CMK (cell line): ENCODE data around the gene ANKRD11.
"Not testable (repeated sequence)": the region's sequence is repeated elsewhere in the genome, so short reads cannot be mapped to it uniquely, and the experiment has no call there.

Experiments used
- DNase-seq: peaks from one replicate; pipeline ENCODE4 v3.0.0-alpha.2; 2010; ENCODE audit warnings: low read depth

Gene ANKRD11

DNA sequence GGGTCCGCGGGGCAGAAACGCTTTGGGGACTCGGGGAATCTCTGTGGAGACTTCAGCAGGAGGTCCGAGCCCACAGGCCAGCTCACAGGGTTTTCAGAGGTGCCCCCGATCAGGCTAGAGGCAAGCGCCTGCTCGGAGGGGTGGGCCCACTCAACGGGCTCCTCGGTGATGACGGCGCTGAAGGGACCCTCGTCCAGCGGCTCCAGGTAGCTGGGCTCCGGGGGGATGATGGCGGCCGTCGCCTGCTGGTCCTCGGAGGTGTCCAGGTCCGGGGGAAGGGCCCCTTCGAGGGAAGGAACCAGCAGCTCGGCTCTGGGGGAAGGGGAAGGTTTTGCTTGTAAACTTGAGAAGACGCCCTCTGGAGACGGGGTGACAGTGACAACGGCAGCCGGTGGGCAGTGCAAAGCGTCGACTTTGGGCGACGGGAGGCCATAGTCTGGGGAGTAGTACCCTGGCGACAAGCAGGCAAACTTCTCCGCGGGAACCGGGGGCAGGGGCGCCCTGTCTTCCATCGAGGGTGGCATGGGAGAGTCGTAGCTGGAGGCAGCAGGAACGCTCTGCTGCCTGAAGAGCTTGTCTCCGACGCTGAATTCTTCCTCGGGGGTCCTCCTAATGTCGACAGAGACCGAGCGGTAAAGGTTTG, 209.7 kb downstream of the ANKRD11 start:
- DNase-seq: no peak

GRCh38 chr16:89279666-89280481, 210.5 kb downstream of the ANKRD11 start:
- no peak for DNase-seq

DNA sequence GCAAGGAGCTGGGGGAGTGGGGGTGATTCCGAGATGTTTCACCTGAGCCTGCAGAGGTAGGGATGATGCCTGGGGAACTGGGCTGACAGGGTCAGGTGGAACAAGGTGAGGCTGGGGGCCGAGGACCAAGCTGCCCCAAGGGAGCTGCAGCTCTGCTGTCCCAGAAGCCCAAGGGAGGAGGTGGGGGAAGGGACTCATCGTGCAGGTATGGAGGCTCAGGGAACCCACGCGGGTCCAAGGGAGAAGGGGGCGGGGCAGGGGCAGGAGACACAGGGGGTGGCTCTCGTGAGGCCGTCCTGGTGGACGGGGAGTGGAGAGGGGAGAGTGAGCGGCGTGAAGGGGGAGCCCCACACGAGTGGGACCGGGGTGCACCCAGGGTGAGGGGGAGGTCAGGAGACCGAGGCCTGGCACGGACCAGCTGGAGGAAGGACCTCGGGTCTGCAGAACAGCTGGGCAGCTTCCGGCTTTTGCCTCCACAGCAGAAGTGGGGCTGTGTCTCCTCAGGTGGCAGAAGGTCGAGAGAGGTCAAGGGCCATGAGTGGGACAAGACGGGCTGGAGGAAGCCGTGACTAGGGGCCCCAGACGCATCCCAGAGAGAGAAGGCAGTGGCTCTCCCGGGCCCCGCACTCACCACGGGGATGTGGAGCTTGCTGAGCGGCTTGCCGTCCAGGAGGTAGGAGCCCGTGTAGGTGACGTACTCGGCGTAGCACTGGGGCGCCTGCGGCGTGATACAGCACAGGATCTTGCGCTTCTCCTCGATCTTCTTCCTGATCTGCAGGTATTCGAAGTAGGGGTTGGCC, 211.7 kb downstream of the ANKRD11 start:
- DNase-seq: no peak

- DNase-seq: no peak
These were observed 212.6 kb downstream of the ANKRD11 start for GRCh38 chr16:89277641-89278341.

DNA sequence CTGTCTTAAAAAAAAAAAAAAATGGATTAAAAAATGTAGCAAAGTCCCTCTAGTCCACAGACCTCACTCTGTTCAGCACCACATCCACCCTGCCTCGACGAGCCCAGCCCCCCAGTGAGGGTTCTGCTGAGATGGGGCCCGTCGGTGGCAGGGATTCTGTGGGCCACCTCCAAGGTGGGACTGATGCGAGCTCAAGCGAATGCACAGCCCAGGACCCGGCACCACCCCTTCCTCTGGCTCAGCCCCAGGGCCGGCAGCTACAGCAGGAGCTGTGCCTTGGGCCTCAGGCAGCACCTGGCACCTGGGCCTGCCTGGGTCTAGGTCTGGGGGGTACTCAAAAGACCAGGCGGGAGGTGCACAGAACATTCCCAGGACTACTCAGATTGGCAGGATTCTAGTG, 213.3 kb downstream of the ANKRD11 start:
- no peak for DNase-seq

- no peak for DNase-seq
These were observed 214.3 kb downstream of the ANKRD11 start for GRCh38 chr16:89275837-89276720.

DNA sequence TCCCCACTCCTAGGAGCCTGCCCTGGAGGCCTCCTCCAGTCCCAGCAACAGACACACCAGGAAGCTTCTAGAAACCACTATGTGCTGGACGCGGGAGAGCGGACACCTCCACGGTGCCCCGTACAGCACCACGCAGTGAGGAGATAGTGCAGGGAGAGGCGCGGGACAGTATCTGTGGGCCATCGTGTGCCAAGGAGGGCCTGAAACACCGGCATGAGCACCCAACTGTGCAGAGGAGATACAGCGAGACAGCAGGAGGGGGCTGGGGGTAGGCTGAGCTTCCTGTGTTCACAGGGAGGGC, 215.1 kb downstream of the ANKRD11 start:
- no peak for DNase-seq

- no peak for DNase-seq
These were observed 215.6 kb downstream of the ANKRD11 start for GRCh38 chr16:89274561-89275283.

DNA sequence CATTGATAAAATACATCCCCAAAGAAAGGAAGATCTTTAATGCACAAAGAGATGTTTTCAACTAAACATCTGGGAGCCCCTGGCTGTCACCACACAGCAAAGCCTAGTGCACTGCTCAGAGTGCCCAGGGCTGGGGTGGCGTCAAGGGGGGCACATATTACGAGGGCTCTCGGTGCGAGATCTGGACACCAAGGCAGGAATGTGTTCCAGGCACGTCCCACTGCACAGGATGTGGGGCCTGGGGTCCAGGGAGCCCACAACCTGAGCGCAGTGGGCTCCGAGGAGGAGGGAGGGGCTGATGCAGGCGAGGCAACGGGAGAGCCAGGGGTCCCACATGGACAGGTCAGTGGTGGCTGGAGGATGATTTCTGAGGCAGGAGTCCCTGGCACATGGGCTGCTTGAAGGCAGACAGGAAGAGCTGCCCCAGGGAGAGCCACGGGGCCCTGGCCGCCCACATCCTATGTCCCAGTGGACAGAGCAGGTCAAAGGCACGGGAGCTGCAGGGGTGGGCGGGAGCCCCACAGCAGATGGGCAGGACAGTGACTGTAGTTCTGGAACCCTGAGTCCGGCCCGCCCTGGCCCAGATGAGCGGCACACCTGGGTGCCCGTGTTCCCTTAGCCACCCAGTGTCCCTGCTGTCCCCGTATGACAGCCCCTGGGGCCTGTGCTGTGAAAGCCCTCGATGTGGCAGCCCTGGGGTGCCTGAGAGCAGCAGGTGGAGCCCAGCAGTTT, 216.5 kb downstream of the ANKRD11 start:
- DNase-seq: no peak

GRCh38 chr16:89272631-89273030, 217.7 kb downstream of the ANKRD11 start:
- no peak for DNase-seq

- DNase-seq: no peak
These were observed 219.6 kb downstream of the ANKRD11 start for GRCh38 chr16:89270666-89271345.

GRCh38 chr16:89269805-89270665, 220.3 kb downstream of the ANKRD11 start:
- DNase-seq: no peak

DNA sequence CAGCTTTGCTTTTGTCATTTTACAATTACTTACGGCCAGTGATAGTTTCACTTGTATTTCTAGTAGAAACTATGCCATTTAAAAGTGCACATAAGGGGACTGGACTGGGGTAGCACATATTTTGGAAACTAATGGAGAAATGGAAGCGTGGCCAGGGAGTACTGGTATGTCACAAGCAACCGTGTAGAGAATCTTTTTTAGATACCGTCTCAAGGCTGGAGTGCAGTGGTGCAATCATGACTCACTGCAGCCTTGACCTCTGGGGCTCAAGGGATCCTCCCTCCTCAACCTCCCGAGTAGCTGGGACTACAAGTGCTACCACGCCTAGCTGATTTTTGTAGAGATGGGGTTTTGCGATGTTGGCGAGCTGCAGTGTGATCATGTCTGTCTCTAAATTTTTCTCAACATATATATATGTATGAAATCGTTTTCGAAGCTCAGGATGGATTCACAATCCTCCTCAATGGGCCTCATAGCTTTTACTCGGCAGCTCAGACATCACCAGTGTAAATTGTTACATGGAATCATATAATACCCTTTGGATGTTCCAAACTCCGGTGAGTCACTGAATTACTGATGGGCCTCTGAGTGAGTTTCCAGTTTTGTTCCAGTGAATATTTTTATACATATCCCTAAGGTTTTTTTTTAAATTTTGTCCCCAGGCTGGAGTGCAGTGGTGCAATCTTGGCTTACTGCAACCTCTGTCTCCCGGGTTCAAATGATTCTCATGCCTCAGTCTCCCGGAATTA, 221.2 kb downstream of the ANKRD11 start:
- no peak for DNase-seq

GRCh38 chr16:89268585-89268984, 221.8 kb downstream of the ANKRD11 start:
- DNase-seq: no peak

- not testable (repeated sequence) for DNase-seq
These were observed 222.6 kb downstream of the ANKRD11 start for GRCh38 chr16:89267746-89268145.

- no peak for DNase-seq
These were observed 223.7 kb downstream of the ANKRD11 start for GRCh38 chr16:89266521-89267134.

GRCh38 chr16:89265647-89266046, 224.7 kb downstream of the ANKRD11 start:
- DNase-seq: no peak
